Activated T-cell treated with anti-CD3 and anti-CD28 coated beads, Interleukin-2, amount 50 U/mL, for 24 hours (primary cell): Measurements from ENCODE around the gene ITFG2.
"Not testable (repeated sequence)": the region's sequence is repeated elsewhere in the genome, so short reads cannot be mapped to it uniquely, and the experiment has no call there.

Experiments used
- DNase-seq: peaks from one replicate; pipeline ENCODE4 v3.0.0-alpha.2; 2020
- H3K27ac Mint-ChIP-seq: 2 replicates; pipeline ENCODE4 v1.8.0; 2020; ENCODE audit warnings: mild to moderate bottlenecking, mixed read lengths
- H3K27me3 Mint-ChIP-seq: 2 replicates; pipeline ENCODE4 v1.8.0; 2020; ENCODE audit warnings: mixed read lengths
- H3K36me3 Mint-ChIP-seq: 2 replicates; pipeline ENCODE4 v1.8.0; 2020; ENCODE audit warnings: low read depth, mixed read lengths
- H3K4me1 Mint-ChIP-seq: 2 replicates; pipeline ENCODE4 v1.8.0; 2020; ENCODE audit warnings: low read depth, mixed read lengths
- H3K4me3 Mint-ChIP-seq: 2 replicates; pipeline ENCODE4 v1.8.0; 2020; ENCODE audit warnings: mild to moderate bottlenecking, moderate library complexity, mixed read lengths
- H3K9me3 Mint-ChIP-seq: 2 replicates; pipeline ENCODE4 v1.8.0; 2020; ENCODE audit warnings: mixed read lengths

The ITFG2 gene

DNA sequence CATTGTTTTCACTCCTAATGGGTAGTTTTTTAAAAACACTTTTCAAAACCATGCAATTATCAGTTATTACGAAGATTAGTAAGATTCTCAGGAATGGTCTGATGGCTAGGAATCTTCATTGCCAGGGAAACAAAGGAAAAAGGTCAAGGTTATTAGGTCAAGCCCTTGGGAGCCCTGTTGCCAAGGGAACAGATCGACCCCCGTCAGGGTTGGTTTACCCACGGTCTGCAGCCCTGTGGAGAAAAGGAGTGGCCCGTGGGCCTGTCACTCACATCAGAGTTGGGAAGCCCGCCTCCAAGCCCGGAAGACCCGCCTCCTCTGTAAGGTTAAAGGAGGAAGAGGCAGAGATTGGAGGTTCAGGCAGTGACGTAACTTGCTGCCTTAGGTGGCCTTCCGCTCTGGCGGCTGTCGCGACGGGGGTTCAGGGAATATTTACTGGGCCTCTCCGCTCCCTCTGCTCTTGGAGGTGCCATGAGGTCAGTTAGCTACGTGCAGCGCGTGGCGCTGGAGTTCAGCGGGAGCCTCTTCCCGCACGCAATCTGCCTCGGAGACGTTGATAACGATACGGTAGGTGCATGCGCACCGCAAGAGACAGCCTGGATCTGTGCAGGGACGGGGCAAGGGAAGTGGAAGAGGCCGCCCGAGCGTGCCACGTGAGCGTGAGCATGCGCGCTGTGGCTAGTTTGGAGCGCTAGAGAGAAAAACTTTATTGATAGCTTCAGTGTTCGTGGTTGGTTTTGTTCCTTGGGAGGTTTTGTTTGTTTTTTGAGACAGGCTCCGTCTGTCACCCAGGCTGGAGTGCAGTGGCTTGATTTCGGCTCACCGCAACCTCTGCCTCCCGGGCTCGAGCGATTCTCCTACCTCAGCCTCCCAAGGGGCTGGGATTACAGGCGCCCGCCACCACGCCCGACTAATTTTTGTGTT lies at the start of gene ITFG2:
TSS of gene ITFG2 (plus strand) at position 379 of the 924 bp plus-strand sequence. CDS start at position 472, 93 bp downstream.
- peaks cover 34% of the 10 kb centered on the region for H3K4me1 Mint-ChIP-seq
- H3K4me3 Mint-ChIP-seq: peak within 1 kb of the TSS; percentile 99
- no peaks in the 10 kb centered on the region for H3K9me3 Mint-ChIP-seq
- peaks cover 48% of the 10 kb centered on the region for H3K36me3 Mint-ChIP-seq
- H3K27me3 Mint-ChIP-seq: no peaks in the 10 kb centered on the region
- DNase-seq: peak; percentile 95
- H3K27ac Mint-ChIP-seq: peak within 1 kb of the TSS; percentile 100

DNA sequence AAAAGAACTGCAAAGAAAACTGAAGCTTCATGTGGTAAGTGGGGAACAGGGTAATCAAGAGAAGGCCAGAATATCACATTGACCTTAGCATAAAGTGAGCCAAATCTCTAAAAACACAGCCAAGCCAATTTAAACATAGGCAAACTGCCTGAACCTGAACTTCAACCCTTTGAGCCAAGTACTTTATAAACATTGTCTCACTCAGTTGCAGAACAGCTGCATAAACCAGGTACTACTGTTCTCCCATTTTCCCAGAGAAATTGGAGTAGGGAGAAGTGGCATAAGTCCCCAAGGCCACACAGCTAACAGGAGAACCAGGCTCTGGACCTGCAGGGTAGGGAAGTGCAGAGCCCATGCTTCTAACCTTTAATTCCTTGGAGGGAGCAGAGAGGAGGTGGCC lies 48.1 kb upstream of the ITFG2 start:
- H3K4me1 Mint-ChIP-seq: no peaks in the 10 kb centered on the region
- no peak overlapping the region for H3K4me3 Mint-ChIP-seq
- H3K36me3 Mint-ChIP-seq: no peaks in the 10 kb centered on the region
- H3K9me3 Mint-ChIP-seq: no peaks in the 10 kb centered on the region
- peaks cover 3% of the 10 kb centered on the region for H3K27me3 Mint-ChIP-seq
- DNase-seq: no peak
- no peak overlapping the region for H3K27ac Mint-ChIP-seq

DNA sequence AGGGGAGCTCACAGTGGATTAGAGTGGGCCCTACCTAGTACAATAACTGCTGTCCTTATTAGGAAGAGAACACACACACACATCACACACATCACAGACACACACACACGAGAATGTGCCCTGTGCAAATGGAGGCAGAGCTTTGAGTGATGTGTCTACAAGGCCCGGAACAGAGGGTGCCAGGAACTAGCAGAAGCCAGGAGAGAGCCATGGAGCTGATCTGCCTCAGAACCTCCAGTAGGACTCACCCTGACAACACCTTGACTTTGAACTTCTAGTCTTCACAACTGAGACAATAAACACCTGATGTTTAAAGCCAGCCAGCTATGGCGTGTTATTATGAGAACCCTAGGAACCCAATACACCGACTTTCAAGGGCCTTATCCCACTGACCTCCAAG lies 47.4 kb upstream of the ITFG2 start:
- no peaks in the 10 kb centered on the region for H3K36me3 Mint-ChIP-seq
- no peaks in the 10 kb centered on the region for H3K9me3 Mint-ChIP-seq
- no peaks in the 10 kb centered on the region for H3K27me3 Mint-ChIP-seq
- H3K4me1 Mint-ChIP-seq: no peaks in the 10 kb centered on the region
- no peak for DNase-seq
- no peak overlapping the region for H3K27ac Mint-ChIP-seq
- no peak overlapping the region for H3K4me3 Mint-ChIP-seq

DNA sequence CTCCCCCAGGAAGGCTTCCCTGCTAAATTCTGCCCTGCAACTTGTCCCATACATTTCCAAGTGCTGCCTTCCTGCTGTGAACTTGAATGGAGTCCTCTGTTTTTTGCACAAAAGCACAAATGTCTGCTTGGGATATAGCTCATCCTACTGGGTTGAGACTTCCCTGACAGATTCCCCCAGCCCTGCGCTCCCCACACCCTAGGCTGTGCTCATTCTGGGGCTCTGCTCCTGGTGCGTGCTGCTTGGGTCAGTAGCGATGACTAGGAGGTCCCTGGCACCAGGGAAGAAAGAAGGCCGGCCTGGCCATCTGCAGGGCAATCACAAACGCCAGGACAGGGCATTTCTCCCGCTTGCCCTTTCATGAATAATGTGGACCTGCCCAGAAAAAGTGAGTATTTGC lies 46.9 kb upstream of the ITFG2 start:
- Mint-ChIP-seq H3K4me3 (no peak overlapping the region), H3K9me3 (no peaks in the 10 kb centered on the region), H3K27ac (no peak overlapping the region), H3K27me3 (no peaks in the 10 kb centered on the region), H3K36me3 (no peaks in the 10 kb centered on the region), H3K4me1 (no peaks in the 10 kb centered on the region)
- DNase-seq: no peak

DNA sequence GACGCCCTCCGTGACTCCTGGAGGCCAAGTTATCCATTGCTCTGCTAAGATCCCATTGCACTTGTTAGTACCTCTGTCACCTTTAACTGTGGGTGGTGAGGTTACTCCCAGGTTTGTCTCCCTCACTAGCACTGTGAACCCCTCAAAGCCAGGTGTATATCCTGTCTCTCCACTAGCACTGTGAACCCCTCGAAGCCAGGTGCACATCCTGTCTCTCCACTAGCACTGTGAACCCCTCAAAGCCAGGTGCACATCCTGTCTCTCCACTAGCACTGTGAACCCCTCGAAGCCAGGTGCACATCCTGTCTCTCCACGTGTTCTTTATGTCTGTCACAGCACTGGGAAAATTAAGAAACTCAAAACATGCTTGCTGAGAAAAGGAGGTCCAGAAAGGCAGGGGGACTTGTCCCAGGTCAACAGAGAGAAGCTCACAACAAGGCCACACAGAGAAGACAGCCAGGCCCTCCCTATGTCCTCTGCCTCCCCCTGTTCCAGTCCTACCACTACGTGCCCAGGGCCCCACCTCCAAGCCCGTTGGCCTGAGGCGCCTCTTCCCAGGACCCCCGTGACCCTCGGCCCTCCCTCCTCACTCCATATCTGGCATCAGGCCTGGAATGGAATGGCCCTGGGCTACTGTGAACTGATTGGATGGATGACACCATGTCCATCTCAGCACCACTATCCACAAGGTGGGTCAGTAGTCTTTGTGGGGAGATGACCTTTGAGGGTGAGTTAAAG lies 44.1 kb upstream of the ITFG2 start:
- Mint-ChIP-seq H3K4me3 (no peak overlapping the region), H3K27me3 (no peaks in the 10 kb centered on the region), H3K9me3 (no peaks in the 10 kb centered on the region), H3K4me1 (no peaks in the 10 kb centered on the region), H3K36me3 (no peaks in the 10 kb centered on the region), H3K27ac (no peak overlapping the region)
- no peak for DNase-seq

DNA sequence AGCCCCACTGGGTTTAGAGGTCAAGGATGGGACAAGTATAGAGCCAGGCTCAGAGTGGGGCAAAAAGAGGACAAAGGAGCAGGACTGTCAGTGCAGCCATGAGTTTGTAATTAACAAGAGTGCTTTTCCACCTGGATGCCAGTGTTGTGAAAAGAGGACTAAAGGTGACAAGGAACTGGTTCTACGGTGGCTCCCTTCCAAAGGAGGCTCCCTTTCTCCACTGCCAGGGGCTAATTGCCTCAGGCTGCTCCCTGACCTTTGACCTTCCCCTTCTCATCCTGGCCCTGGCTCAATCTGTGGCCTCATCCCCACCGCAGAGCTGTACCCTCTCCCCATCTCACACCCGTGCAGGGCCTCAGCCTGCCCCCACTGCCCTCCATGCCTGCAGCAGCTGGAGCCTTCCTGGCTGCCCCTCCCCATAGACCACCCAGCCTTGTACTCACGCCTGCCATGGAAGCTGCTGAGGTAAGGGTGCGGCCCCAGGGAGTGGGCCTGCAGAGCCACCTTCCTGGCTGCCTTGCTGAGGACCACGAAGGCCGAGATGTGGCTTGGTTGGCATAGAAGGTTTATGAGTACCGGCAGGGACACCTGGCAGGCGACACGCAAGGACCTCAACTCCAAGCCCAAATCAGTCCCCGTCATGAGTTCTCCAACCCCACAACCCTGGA lies 42.5 kb upstream of the ITFG2 start:
- Mint-ChIP-seq H3K36me3 (no peaks in the 10 kb centered on the region), H3K27ac (no peak overlapping the region), H3K4me3 (no peak overlapping the region), H3K4me1 (no peaks in the 10 kb centered on the region), H3K27me3 (no peaks in the 10 kb centered on the region), H3K9me3 (no peaks in the 10 kb centered on the region)
- no peak for DNase-seq

DNA sequence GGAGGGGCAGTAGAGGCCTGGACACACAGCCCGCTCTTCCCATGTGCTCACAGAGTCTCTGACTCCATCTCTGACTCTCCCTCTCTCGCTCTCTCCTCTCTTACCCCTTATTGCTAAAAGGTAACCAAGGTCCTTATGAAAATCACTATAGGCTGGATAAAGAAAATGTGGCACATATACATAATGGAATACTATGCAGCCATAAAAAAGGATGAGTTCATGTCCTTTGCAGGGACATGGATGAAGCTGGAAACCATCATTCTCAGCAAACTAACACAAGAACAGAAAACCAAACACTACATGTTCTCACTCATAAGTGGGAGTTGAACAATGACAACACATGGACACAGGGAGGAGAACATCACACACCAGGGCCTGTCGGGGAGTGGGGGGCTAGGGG lies 41.9 kb upstream of the ITFG2 start:
- not testable (repeated sequence) for H3K27me3 Mint-ChIP-seq, H3K4me3 Mint-ChIP-seq, DNase-seq, H3K27ac Mint-ChIP-seq, H3K36me3 Mint-ChIP-seq, H3K4me1 Mint-ChIP-seq, H3K9me3 Mint-ChIP-seq

DNA sequence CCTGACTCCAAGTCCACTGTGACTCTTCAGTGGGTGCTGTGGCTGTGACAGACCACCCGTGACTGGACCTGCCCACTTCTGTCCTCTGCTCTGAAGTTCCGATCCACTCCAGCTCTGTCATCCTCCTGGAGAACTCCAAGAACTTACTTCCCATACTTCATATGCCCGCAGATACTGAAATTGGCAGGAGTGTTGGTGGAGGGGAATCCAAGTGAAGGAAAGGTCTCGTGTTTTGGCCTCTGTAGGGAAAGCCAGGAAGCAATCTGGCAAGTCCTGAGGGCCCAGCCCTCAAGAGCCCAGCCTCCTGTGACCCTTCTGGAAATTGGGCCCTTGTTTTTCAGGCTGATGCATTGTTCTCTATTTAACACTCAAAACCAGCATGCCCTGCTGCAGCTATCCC lies 40.1 kb upstream of the ITFG2 start:
- H3K27me3 Mint-ChIP-seq: no peaks in the 10 kb centered on the region

DNA sequence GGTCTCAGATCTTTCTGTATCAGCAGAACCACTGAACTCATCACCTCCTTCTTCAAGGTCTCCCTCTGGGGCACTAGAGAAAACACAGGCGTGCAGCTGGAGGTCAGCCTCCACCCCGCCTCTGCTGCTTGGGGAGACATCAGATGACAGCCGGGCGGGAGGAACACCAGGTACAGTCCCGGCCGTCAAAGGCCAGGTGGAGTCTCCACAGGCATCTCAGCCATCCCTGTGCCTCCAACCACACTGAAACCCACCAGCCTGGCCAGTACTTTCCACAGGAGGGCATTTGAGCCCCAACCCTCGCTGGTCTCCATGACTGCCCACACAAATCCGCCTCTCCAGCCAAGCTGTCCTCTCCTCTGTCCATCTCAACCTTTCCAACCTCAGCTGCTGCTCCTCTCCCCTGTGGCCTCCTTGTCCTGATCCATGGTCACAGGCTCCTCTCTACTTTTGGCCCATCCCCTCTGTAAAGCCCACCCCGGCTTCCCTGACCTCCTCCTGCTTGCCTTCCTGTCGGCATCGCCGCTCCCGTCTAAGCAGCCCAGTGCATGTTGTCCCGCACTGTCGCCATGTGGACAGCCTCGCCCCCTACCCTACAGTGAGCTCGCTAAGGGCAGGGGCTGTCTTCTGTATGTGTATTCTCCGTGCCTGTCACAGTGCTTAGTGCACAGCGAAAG lies 39.1 kb upstream of the ITFG2 start:
- H3K27ac Mint-ChIP-seq: no peak overlapping the region
- DNase-seq: no peak
- peaks cover 2% of the 10 kb centered on the region for H3K27me3 Mint-ChIP-seq
- no peak overlapping the region for H3K4me3 Mint-ChIP-seq
- no peaks in the 10 kb centered on the region for H3K9me3 Mint-ChIP-seq
- no peaks in the 10 kb centered on the region for H3K4me1 Mint-ChIP-seq
- no peaks in the 10 kb centered on the region for H3K36me3 Mint-ChIP-seq

More for the DNA sequence above, 40.1 kb upstream of the ITFG2 start:
- no peak overlapping the region for H3K4me3 Mint-ChIP-seq
- no peak overlapping the region for H3K27ac Mint-ChIP-seq
- no peaks in the 10 kb centered on the region for H3K4me1 Mint-ChIP-seq
- no peaks in the 10 kb centered on the region for H3K9me3 Mint-ChIP-seq
- DNase-seq: no peak
- no peaks in the 10 kb centered on the region for H3K36me3 Mint-ChIP-seq

DNA sequence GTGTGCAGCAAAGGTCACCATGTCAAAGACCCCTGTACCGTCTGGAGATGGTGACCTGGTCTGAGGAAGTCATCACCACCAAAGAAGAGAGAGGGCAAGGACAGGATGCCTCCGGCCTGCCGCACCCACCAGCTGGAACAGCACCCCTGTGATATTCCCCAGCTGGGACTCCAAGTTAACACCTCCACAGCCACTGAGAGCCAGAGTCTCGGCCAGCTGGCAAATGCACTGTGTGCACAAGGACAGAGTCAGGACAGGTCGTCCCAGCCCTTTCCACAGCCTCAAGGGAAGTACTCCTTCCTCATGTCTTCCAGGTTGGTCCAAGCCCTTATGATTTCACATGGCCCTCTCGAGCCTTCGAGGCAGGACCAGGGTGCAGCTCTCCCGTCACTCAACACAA lies 37.0 kb upstream of the ITFG2 start:
- no peaks in the 10 kb centered on the region for H3K4me1 Mint-ChIP-seq
- no peak for DNase-seq
- H3K9me3 Mint-ChIP-seq: no peaks in the 10 kb centered on the region
- no peak overlapping the region for H3K27ac Mint-ChIP-seq
- H3K36me3 Mint-ChIP-seq: no peaks in the 10 kb centered on the region
- H3K4me3 Mint-ChIP-seq: no peak overlapping the region
- peaks cover 2% of the 10 kb centered on the region for H3K27me3 Mint-ChIP-seq

DNA sequence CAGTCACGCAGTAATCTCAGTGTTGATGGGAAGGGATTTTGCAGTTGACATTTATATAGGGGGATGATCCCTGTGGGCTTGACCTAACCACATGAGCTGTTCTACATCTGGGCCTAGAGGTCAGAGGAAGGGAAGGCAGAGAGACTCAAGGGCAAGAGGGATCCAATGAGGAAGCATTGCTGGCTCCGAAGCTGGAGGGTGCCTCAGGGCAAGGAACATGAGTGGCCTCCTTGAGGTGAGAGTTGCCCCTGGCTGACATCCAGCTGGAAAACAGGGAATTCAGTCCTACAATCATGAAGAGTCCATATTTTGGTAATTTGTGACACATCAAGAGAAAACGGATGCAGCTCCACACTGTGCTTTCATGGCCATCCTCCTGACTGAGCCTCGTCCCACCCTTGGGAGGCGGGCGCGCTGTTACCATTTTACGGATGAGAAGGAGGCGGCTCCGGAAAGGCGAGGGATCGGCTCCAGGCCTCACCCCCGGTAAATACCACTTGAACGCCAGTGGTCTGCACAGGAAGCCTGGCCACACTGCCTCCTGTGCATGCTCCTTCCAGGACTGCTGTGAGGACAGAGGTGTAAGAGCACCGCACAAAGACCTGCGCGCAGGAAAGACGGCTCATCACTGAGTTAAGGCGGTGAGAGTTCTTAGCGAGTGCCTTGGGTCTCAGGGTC lies 36.2 kb upstream of the ITFG2 start:
- H3K36me3 Mint-ChIP-seq: no peaks in the 10 kb centered on the region

DNA sequence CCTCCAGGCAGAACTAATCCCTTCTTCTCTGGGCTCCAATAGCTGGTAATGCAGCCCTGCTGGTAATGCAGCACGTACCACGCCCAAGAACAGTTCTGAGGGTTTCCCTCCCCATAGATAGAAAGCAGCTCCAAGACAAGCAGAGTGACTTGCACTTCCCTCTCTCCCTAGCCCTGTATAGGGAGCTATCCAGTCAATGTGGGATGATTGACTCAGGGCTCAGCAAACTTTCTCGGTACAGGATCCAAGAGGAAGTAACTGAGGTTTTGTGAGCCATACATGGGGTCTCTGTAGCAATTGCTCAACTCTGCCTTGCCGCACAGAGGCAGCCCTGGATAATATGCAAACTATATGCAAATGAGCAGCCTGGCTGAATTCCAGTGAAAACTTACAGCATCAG lies 33.2 kb upstream of the ITFG2 start:
- no peak for DNase-seq
- Mint-ChIP-seq H3K27ac (no peak overlapping the region), H3K4me3 (no peak overlapping the region), H3K4me1 (peaks cover 7% of the 10 kb centered on the region), H3K9me3 (no peaks in the 10 kb centered on the region), H3K27me3 (peaks cover 13% of the 10 kb centered on the region), H3K36me3 (no peaks in the 10 kb centered on the region)

More for the DNA sequence above, 36.2 kb upstream of the ITFG2 start:
- DNase-seq: no peak
- Mint-ChIP-seq H3K4me3 (no peak overlapping the region), H3K9me3 (no peaks in the 10 kb centered on the region), H3K27ac (no peak overlapping the region), H3K27me3 (peaks cover 2% of the 10 kb centered on the region), H3K4me1 (no peaks in the 10 kb centered on the region)

DNA sequence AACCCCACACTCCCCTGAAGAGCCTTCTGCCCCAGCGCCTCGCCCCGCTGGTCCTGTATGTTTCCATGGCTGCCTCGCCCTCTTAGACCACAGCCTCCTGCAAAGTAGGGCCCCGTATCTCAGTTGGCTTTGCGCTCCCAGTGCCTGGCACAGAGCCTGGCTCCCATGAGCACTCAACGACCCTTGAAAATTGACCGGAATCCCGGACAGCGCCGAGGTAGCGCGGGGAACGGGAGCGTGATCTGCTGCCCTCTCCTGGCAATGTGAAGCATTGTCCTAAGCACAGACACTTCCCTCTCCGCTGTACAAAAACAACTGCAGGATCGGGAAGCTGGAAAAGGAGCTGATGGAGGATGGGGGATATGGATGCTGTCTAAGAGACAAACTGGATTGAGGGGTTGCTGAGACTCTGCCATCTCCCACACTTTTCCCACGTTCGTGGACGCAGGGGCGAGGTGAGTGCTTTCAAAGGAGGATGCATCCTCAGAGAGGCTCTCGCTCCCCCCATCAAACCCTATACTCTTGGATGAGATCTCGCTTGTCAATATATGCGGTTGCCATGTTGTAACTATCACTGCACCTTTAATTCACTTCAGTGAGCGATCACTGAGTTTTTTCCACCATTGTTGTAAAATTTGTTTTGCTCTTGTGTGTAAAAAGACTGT lies 28.4 kb upstream of the ITFG2 start:
- peak; percentile 72 for DNase-seq
- peaks cover 8% of the 10 kb centered on the region for H3K4me1 Mint-ChIP-seq
- no peaks in the 10 kb centered on the region for H3K36me3 Mint-ChIP-seq
- H3K4me3 Mint-ChIP-seq: peak overlapping the region; percentile 73
- no peak overlapping the region for H3K27ac Mint-ChIP-seq
- H3K27me3 Mint-ChIP-seq: peaks cover 20% of the 10 kb centered on the region
- H3K9me3 Mint-ChIP-seq: no peaks in the 10 kb centered on the region
